Measurements from ENCODE around the gene EBLN1. TPM values are rescaled to one million over a fixed set of nuclear protein-coding genes. Genes with fewer than 3 reads are reported as not detected.

Gene EBLN1
- total and polyA plus RNA-seq, 2 experiments from 2014 or later = not detected

GRCh38 chr10:22252224-22252800 lies 34.5 kb upstream of the EBLN1 start:
- 2% methylated on average over 24 of the region's 52 CpGs for WGBS (ENCODE audit: low lambda C conversion rate, missing lambda C conversion rate)
- Histone ChIP-seq H3K27me3 (peaks cover 69% of the 10 kb centered on the region), H3K27ac (peak overlapping the region; percentile 84)

GRCh38 chr10:22251751-22252223 lies 34.0 kb upstream of the EBLN1 start:
- Histone ChIP-seq H3K36me3 (replicated peaks; ENCODE audit: insufficient read depth, low read depth) (no peaks in the 10 kb centered on the region), H4K20me1 (ENCODE audit: insufficient read depth, poor library complexity, severe bottlenecking) (no peaks in the 10 kb centered on the region), H3K27me3 (peaks cover 64% of the 10 kb centered on the region), H3K79me2 (no peaks in the 10 kb centered on the region), H3K4me2 (peak overlapping the region; percentile 87), H2AFZ (peak overlapping the region; percentile 89), H3K9me2 (replicated peaks; ENCODE audit: insufficient read depth) (no peaks in the 10 kb centered on the region), H3K4me3 (peak overlapping the region; percentile 63), H3K4me1 (ENCODE audit: insufficient read depth) (no peaks in the 10 kb centered on the region), H3K27ac (peak overlapping the region; percentile 84), H3K9me3 (ENCODE audit: low read depth) (no peaks in the 10 kb centered on the region)
- WGBS (ENCODE audit: low lambda C conversion rate, missing lambda C conversion rate) = 1% methylated on average over 28 of the region's 28 CpGs
- peak; percentile 25 for DNase-seq (ENCODE audit: low spot score)
- TF ChIP-seq CTCF (IDR thresholded peaks at IDR 0.05; ENCODE audit: poor library complexity) = peak; percentile 5
- TF ChIP-seq EZH2phosphoT487 (IDR thresholded peaks at IDR 0.05; ENCODE audit: low read depth, severe bottlenecking, unreplicated experiment) = no peak

More at GRCh38 chr10:22252224-22252800, 34.5 kb upstream of the EBLN1 start:
- no peaks in the 10 kb centered on the region for H3K9me3 ChIP-seq (ENCODE audit: low read depth)
- no peaks in the 10 kb centered on the region for H3K9me2 ChIP-seq (replicated peaks; ENCODE audit: insufficient read depth)
- TF ChIP-seq EZH2 (IDR thresholded peaks at IDR 0.05; ENCODE audit: borderline replicate concordance) (no peak), CTCF (IDR thresholded peaks at IDR 0.05; ENCODE audit: poor library complexity) (no peak), EZH2phosphoT487 (IDR thresholded peaks at IDR 0.05; ENCODE audit: low read depth, severe bottlenecking, unreplicated experiment) (no peak)
- no peaks in the 10 kb centered on the region for H3K36me3 ChIP-seq (replicated peaks; ENCODE audit: insufficient read depth, low read depth)
- no peaks in the 10 kb centered on the region for H4K20me1 ChIP-seq (ENCODE audit: insufficient read depth, poor library complexity, severe bottlenecking)
- peak overlapping the region; percentile 63 for H3K4me3 ChIP-seq
- H3K4me2 ChIP-seq = peak overlapping the region; percentile 87
- no peaks in the 10 kb centered on the region for H3K79me2 ChIP-seq
- H3K4me1 ChIP-seq (ENCODE audit: insufficient read depth) = no peaks in the 10 kb centered on the region
- H2AFZ ChIP-seq = peak overlapping the region; percentile 89
- peak; percentile 53 for DNase-seq (ENCODE audit: low spot score)

GRCh38 chr10:22250897-22251660 lies 33.3 kb upstream of the EBLN1 start:
- Histone ChIP-seq H3K9me3 (ENCODE audit: low read depth) (no peaks in the 10 kb centered on the region), H3K9me2 (replicated peaks; ENCODE audit: insufficient read depth) (no peaks in the 10 kb centered on the region), H3K27ac (peak overlapping the region; percentile 84), H3K4me1 (ENCODE audit: insufficient read depth) (no peaks in the 10 kb centered on the region), H4K20me1 (ENCODE audit: insufficient read depth, poor library complexity, severe bottlenecking) (no peaks in the 10 kb centered on the region), H3K27me3 (peaks cover 57% of the 10 kb centered on the region), H3K4me2 (peak overlapping the region; percentile 87), H3K4me3 (peak overlapping the region; percentile 63), H2AFZ (peak overlapping the region; percentile 89), H3K36me3 (replicated peaks; ENCODE audit: insufficient read depth, low read depth) (no peaks in the 10 kb centered on the region), H3K79me2 (no peaks in the 10 kb centered on the region)
- WGBS (ENCODE audit: low lambda C conversion rate, missing lambda C conversion rate) = 12% methylated on average over 13 of the region's 13 CpGs
- TF ChIP-seq EZH2 (IDR thresholded peaks at IDR 0.05; ENCODE audit: borderline replicate concordance) (no peak), CTCF (IDR thresholded peaks at IDR 0.05; ENCODE audit: poor library complexity) (no peak), EZH2phosphoT487 (IDR thresholded peaks at IDR 0.05; ENCODE audit: low read depth, severe bottlenecking, unreplicated experiment) (no peak)
- no peak for DNase-seq (ENCODE audit: low spot score)
